ENCODE measurements around the gene KRTAP5-4.
A peak's percentile ranks its signal among the peaks of the same experiment; 100 is the strongest.
"Not testable (repeated sequence)": the region's sequence is repeated elsewhere in the genome, so short reads cannot be mapped to it uniquely, and the experiment has no call there.

Gene KRTAP5-4

GRCh38 chr11:1652771-1653540 lies 31.0 kb upstream of the KRTAP5-4 start:
- DNase-seq (ENCODE audit: low spot score): peak; percentile 90

- no peak for DNase-seq (ENCODE audit: low spot score)
Measured at GRCh38 chr11:1652442-1652770, 30.5 kb upstream of the KRTAP5-4 start.

GRCh38 chr11:1652026-1652425 lies 30.1 kb upstream of the KRTAP5-4 start:
- DNase-seq (ENCODE audit: low spot score): no peak

GRCh38 chr11:1651411-1651980 lies 29.6 kb upstream of the KRTAP5-4 start:
- DNase-seq (ENCODE audit: low spot score): no peak

- DNase-seq (ENCODE audit: low spot score): no peak
Measured at GRCh38 chr11:1650918-1651262, 29.0 kb upstream of the KRTAP5-4 start.

GRCh38 chr11:1650034-1650917 lies 28.3 kb upstream of the KRTAP5-4 start:
- DNase-seq (ENCODE audit: low spot score): no peak

GRCh38 chr11:1648653-1649420 lies 26.9 kb upstream of the KRTAP5-4 start:
- no peak for DNase-seq (ENCODE audit: low spot score)

- no peak for DNase-seq (ENCODE audit: low spot score)
Measured at GRCh38 chr11:1647901-1648652, 26.1 kb upstream of the KRTAP5-4 start.

- not testable (repeated sequence) for DNase-seq (ENCODE audit: low spot score)
Measured at GRCh38 chr11:1646540-1646939, 24.6 kb upstream of the KRTAP5-4 start.

- DNase-seq (ENCODE audit: low spot score): no peak
Measured at GRCh38 chr11:1645357-1645821, 23.5 kb upstream of the KRTAP5-4 start.

GRCh38 chr11:1644601-1645356 lies 22.8 kb upstream of the KRTAP5-4 start:
- DNase-seq (ENCODE audit: low spot score): no peak

- DNase-seq (ENCODE audit: low spot score): no peak
Measured at GRCh38 chr11:1643146-1643690, 21.3 kb upstream of the KRTAP5-4 start.

- no peak for DNase-seq (ENCODE audit: low spot score)
Measured at GRCh38 chr11:1642288-1643145, 20.6 kb upstream of the KRTAP5-4 start.

GRCh38 chr11:1641096-1641495 lies 19.2 kb upstream of the KRTAP5-4 start:
- no peak for DNase-seq (ENCODE audit: low spot score)

- peak; percentile 66 for DNase-seq (ENCODE audit: low spot score)
Measured at GRCh38 chr11:1640076-1640946, 18.4 kb upstream of the KRTAP5-4 start.

- no peak for DNase-seq (ENCODE audit: low spot score)
Measured at GRCh38 chr11:1639666-1640065, 17.7 kb upstream of the KRTAP5-4 start.

- no peak for DNase-seq (ENCODE audit: low spot score)
Measured at GRCh38 chr11:1639102-1639620, 17.2 kb upstream of the KRTAP5-4 start.

- DNase-seq (ENCODE audit: low spot score): no peak
Measured at GRCh38 chr11:1638344-1638743, 16.4 kb upstream of the KRTAP5-4 start.
